NCI-H2029 (cell line): ENCODE measurements around the gene TGFBR3L.

ENCODE experiments used
- DNase-seq: peaks from one replicate; lab custom pipeline; 2025; lab: John Stamatoyannopoulos, UW

Gene TGFBR3L

GRCh38 chr19:7904074-7905020 is 10.3 kb upstream of the TGFBR3L start:
- no peak for DNase-seq

- no peak for DNase-seq
Measured at GRCh38 chr19:7905268-7905667, 9.4 kb upstream of the TGFBR3L start.

- no peak for DNase-seq
Measured at GRCh38 chr19:7905859-7906258, 8.8 kb upstream of the TGFBR3L start.

GRCh38 chr19:7907122-7907521 is 7.5 kb upstream of the TGFBR3L start:
- no peak for DNase-seq

- DNase-seq = no peak
Measured at GRCh38 chr19:7907544-7907943, 7.1 kb upstream of the TGFBR3L start.

GRCh38 chr19:7908078-7908699 is 6.4 kb upstream of the TGFBR3L start:
- no peak for DNase-seq

DNA sequence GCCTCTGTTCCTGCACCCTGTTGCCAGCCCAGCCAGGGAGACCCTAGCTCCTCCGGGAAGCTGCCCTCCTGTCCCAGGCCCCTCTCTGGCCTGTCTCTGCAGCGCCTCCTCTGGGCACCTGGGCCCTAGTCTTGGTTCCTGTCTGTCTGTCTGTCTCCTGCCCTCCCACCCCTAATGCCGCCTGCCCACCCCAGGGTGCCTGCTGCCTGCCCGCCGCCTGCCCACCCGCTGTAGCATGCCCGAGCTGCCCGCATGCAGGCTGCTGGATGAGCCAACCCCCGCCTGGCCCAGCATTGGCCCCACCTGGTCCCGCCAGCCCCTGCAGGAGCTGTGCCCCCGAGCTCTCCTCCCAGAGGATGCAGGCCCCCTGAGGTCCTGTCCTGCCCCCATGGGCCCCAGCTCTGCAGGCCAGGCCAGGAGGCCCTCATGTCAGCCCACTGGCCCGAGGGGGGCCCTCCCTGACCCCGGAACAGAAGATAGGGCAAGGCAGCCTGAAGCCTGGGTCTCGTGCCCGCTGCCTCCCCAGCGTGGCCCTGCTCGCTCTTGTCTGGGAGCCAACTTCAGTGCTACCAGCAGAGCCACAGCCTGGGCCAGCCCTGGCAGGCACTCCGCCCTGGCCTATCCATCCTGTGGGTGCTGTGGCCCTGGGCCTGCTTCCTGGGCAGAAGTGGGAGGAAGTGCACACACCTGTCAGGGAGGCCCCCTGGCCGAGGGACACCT is 5.7 kb upstream of the TGFBR3L start:
- DNase-seq = no peak

- no peak for DNase-seq
Measured at GRCh38 chr19:7909471-7910067, 5.1 kb upstream of the TGFBR3L start.

DNA sequence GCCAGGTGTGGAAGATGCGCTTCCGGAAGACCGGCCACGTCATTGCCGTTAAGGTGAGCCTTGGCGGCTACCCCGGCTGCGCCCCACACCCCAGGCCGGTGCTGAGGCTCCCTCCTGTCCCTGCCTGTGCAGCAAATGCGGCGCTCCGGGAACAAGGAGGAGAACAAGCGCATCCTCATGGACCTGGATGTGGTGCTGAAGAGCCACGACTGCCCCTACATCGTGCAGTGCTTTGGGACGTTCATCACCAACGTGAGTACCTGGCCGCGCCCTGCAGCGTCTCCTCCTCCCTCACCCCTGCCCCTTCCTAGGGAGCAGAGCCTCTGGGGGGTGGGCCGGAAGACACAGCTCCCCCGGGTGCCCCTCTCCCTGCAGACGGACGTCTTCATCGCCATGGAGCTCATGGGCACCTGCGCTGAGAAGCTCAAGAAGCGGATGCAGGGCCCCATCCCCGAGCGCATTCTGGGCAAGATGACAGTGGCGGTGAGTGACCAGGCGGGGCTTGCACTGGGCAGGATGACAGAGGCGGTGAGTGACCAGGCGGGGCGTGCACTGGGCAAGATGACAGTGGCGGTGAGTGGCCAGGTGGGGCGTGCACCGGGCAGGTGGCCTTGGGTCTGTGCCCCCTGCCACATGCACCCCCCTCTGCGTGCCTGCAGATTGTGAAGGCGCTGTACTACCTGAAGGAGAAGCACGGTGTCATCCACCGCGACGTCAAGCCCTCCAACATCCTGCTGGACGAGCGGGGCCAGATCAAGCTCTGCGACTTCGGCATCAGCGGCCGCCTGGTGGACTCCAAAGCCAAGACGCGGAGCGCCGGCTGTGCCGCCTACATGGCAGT is 4.1 kb upstream of the TGFBR3L start:
- no peak for DNase-seq

GRCh38 chr19:7911508-7912143 is 3.0 kb upstream of the TGFBR3L start:
- no peak for DNase-seq

- no peak for DNase-seq
Measured at GRCh38 chr19:7912144-7912696, 2.4 kb upstream of the TGFBR3L start.

DNA sequence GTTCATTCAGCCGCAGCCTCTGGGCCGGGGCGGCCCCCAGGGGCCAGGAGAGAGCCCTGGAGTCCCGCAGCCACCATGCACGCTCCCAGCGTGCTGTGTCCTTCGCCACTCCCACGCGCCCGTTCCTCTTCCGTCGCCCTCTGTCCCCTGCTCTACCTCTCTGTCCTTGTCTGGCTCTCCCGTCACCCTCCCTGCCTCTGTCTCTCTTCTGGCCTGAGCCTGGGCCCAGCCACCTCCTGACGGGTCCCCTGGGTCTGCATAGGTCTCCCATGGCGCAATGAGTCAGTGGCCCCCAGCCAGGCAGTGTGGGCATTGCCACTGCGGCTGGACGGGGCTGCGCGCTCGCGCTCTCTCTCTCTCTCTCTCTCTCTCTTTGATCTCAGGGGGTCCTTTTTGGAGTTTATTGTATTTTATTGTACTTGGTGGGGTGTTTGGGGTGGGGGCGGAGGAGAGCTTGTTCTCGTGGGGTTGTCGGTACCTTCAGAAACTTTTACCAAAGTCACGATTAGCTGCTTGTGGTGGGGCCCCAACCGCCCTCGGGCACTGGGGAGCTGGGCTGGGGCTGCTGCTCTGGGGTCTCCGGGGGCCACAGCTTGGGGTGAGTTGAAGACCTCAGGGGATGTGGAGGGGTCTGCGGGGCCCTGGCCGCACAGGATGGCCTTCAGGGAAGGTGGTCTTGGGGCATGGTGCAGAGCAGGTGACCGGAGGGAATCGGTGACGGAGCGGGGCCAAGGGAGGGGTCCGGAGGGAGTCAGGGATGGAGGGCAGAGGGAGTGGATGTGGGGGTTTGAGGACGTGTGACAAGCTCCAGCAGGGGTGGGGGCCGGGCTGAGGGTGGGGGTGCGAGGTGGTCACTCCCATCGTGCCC is 1.7 kb upstream of the TGFBR3L start:
- no peak for DNase-seq

DNA sequence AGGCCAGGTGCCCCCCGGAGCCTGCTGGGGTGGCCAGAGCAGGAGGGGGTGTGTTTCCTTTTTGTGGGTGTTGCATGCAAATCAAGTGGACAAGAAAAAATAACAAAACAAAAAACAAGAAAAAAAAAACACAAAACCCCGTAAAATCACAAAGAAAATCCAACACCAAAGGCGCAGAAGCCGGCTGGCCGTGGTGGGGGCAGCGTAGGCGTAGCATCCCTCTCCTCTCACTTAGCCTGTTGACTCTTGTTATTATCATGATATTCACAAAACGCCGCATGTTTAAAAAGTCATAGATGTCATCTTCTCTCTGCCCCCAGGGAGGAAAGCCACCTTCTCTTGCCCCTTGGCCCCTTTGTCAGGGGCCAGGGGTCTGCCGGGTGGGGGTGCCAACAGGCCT is 978 bp upstream of the TGFBR3L start:
- DNase-seq = no peak

DNA sequence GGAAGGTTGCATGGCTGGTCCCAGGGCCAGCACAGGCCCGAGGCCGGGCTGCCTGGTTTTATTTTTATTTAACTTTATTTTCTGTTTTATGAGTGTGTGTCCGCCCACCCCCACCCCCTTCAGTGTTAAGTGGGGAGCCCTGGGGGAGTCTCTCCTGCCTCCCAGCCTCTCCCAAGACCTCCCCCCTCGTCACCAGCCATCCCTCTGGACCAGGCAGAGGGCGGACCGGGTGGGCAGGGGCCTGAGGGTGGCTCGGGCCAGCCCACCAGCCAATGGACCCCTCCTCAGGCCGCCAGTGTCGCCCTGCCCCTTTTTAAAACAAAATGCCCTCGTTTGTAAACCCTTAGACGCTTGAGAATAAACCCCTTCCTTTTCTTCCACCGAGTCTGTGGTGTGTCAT is 531 bp upstream of the TGFBR3L start:
- DNase-seq = no peak

- DNase-seq = no peak
Measured at GRCh38 chr19:7915250-7916102, 846 bp downstream of the TGFBR3L start.

DNA sequence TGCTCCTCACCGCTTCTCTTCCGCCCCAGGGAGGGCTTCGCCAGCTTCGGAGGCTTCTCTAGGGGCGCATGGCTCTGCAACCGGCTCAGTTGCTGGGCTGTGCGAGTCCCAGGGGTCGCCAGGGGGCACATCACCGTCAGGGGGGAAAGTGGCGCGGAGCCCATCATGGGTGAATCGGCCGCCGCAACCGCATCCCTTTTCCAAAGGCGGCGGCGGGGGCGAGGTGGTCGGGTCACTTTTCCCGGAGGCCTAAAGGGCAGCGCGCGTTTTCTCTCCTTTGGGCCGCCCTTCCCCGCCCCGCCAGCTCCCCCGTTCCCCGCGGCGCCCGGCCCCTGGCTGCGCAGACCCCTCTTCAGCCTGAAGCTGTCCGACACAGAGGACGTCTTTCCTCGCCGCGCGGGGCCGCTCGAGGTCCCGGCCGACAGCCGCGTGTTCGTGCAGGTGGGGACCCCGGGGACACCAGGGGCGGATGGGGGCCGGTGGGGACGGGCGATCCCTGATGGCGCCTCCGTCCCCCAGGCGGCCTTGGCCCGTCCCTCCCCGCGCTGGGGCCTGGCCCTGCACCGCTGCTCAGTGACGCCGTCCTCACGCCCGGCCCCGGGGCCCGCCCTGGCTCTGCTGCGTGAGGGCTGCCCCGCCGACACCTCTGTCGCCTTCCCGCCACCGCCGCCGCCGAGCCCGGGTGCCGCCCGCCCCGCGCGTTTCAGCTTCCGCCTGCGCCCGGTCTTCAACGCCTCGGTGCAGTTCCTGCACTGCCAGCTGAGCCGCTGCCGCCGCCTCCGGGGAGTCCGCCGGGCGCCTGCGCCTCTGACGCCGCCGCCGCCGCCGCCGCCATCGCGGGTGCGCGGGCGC is 1.7 kb downstream of the TGFBR3L start:
- DNase-seq = no peak

GRCh38 chr19:7916955-7917266 is 2.3 kb downstream of the TGFBR3L start:
- DNase-seq = no peak
